Kidney (tissue), 14 donors: ENCODE results near the gene KLF11. TPM values are rescaled to one million over a fixed set of nuclear protein-coding genes. Genes with fewer than 3 reads are reported as not detected.

ENCODE experiments used
- DNase-seq, 5 donors: peaks; one replicate each; pipeline ENCODE4 v3.0.0-alpha.2; 2013 to 2020
- FAIRE-seq: peaks from 2 replicates; lab custom pipeline; 2012; peaks lifted over from hg19 to GRCh38; lab: Jason Lieb, UNC
- H3K27ac ChIP-seq, 2 donors: one replicate each; pipeline ENCODE4 v1.7.0; 2013; ENCODE audit warnings: low read depth in 2 of 2, low read length in 2 of 2, inconsistent platforms in 1 of 2
- H3K27me3 ChIP-seq: one replicate; pipeline ENCODE4 v1.7.1; 2013; ENCODE audit warnings: low read length, inconsistent platforms; ENCODE audit not compliant: control insufficient read depth, insufficient read depth
- H3K36me3 ChIP-seq, 3 donors: one replicate each; pipeline versions ENCODE4 v1.7.0 to v1.7.1; 2013; ENCODE audit warnings: low read length in 3 of 3, control low read depth in 1 of 3, inconsistent platforms in 1 of 3; ENCODE audit not compliant: insufficient read depth in 3 of 3, control insufficient read depth in 2 of 3
- H3K4me1 ChIP-seq, 3 donors: one replicate each; pipeline versions ENCODE4 v1.7.0 to v1.7.1; 2013; ENCODE audit warnings: low read length in 3 of 3, inconsistent platforms in 1 of 3, low read depth in 1 of 3; ENCODE audit not compliant: control insufficient read depth in 2 of 3, insufficient read depth in 2 of 3
- H3K4me3 ChIP-seq, 3 donors: one replicate each; pipeline versions ENCODE4 v1.7.0 to v1.8.1; 2013; ENCODE audit warnings: low read length in 3 of 3, control low read depth in 1 of 3, inconsistent platforms in 1 of 3
- H3K9ac ChIP-seq, 3 donors: one replicate each; pipeline versions ENCODE4 v1.7.0 to v1.7.1; 2013; ENCODE audit warnings: low read length in 3 of 3, control low read depth in 1 of 3, inconsistent platforms in 1 of 3
- H3K9me3 ChIP-seq, 3 donors: one replicate each; pipeline versions ENCODE4 v1.7.0 to v1.7.1; 2013; ENCODE audit warnings: low read length in 3 of 3, control low read depth in 1 of 3, inconsistent platforms in 1 of 3; ENCODE audit not compliant: control insufficient read depth in 2 of 3, insufficient read depth in 1 of 3
- CTCF ChIP-seq: IDR thresholded peaks from 3 replicates; pipeline ENCODE4 v1.5.1; 2012; ENCODE audit warnings: mild to moderate bottlenecking, moderate library complexity, borderline replicate concordance; ENCODE audit not compliant: insufficient read depth; ENCODE audit errors: extremely low read depth
- intact Hi-C: fragments of 100-400 bp; cut with DNase I; formaldehyde crosslinking; loops from one replicate; pipeline ENCODE4 v1.11.1; 2022
- polyA plus RNA-seq: library from polyadenylated mRNA; stranded (reverse); fragments of 350-450 nt; fragmentation: Illumina TruSeq; extraction: RNeasy Lipid Tissue Mini Kit (QIAGEN cat#74804); gene quantifications from one replicate; pipeline ENCODE4 v1.2.3, GENCODE V29; 2014; ENCODE audit warnings: low read depth, low replicate concordance; ENCODE audit not compliant: insufficient read depth
- total RNA-seq: library from RNA; stranded (reverse); fragmentation: NEBNext Ultra II Directional; extraction: Animal tissue kit (Norgen Biotek cat#: 25700); gene quantifications from one replicate; pipeline ENCODE4 v1.2.1, GENCODE V29; 2021
- donor health status: control.
- donor health status: control.
- donor health status: control.
- donor health status: control.
- donor health status: control.
- donor health status: DM: yes; HTN: yes; CAD: no.
- donor health status: Normal renal cell carcinoma (clear cell type).

KLF11 gene
- total and polyA plus RNA-seq, 2 donors from 2014 or later = 9.4 to 34.0 TPM

GRCh38 chr2:10083692-10084211 lies 40.4 kb downstream of the KLF11 start:
- FAIRE-seq (no peak), DNase-seq (peak in 1 of 5 donors; percentile 43)
- H3K9me3 ChIP-seq = no peaks in the 10 kb centered on the region
- H3K27me3 ChIP-seq = peaks cover 6% of the 10 kb centered on the region
- peak overlapping the region in 1 of 3 donors; percentile 46 for H3K9ac ChIP-seq
- H3K4me1 ChIP-seq = peaks cover 12 to 37% (median 28%) of the 10 kb centered on the region in 3 donors
- peak overlapping the region in 1 of 3 donors; percentile 23 for H3K4me3 ChIP-seq
- intact Hi-C loops = no loop called here
- no peaks in the 10 kb centered on the region for H3K36me3 ChIP-seq
- no peak for TF ChIP-seq CTCF
- H3K27ac ChIP-seq = peak overlapping the region; percentile 79

GRCh38 chr2:10084223-10084865 lies 41.0 kb downstream of the KLF11 start:
- peaks cover 6% of the 10 kb centered on the region for H3K27me3 ChIP-seq
- no peak for TF ChIP-seq CTCF
- FAIRE-seq (no peak), DNase-seq (peak in 1 of 5 donors; percentile 43)
- peak overlapping the region in 1 of 3 donors; percentile 23 for H3K4me3 ChIP-seq
- intact Hi-C loops = no loop called here
- H3K4me1 ChIP-seq = peaks cover 12 to 43% (median 26%) of the 10 kb centered on the region in 3 donors
- H3K36me3 ChIP-seq = no peaks in the 10 kb centered on the region
- no peaks in the 10 kb centered on the region for H3K9me3 ChIP-seq
- peak overlapping the region; percentile 79 for H3K27ac ChIP-seq
- peak overlapping the region in 1 of 3 donors; percentile 46 for H3K9ac ChIP-seq

- Histone ChIP-seq H3K27me3 (peaks cover 6% of the 10 kb centered on the region), H3K4me1 (peaks cover 12 to 47% (median 26%) of the 10 kb centered on the region in 3 donors), H3K9ac (no peak overlapping the region), H3K4me3 (no peak overlapping the region), H3K36me3 (no peaks in the 10 kb centered on the region), H3K9me3 (no peaks in the 10 kb centered on the region), H3K27ac (peak overlapping the region; percentile 80 to 86)
- DNase-seq (peak in 3 of 5 donors; percentile 39 to 59 (median 52)), FAIRE-seq (no peak)
- no peak for TF ChIP-seq CTCF
- intact Hi-C loops = no loop called here
Observed at GRCh38 chr2:10085043-10085667, 41.8 kb downstream of the KLF11 start.
